GM23338 (cell line): Measurements from ENCODE around the gene OVOL3.

Source experiments
- CTCF ChIP-seq, 2 experiments: fragments of 200-600 bp in 1 of 2; sonication (generic) in 1 of 2; conservative IDR thresholded peaks; 2 replicates each; pipeline versions ENCODE4 v1.5.1 to v1.6.1; 2016 to 2017; ENCODE audit warnings: antibody characterized with exemption in 2 of 2, low read depth in 2 of 2, mild to moderate bottlenecking in 2 of 2, moderate library complexity in 1 of 2
- ETS1 ChIP-seq: IDR thresholded peaks from 2 replicates; pipeline ENCODE4 v1.6.1; 2016; ENCODE audit warnings: antibody characterized with exemption
- EZH2 ChIP-seq: fragments of 200-600 bp; sonication (generic); IDR thresholded peaks from one replicate; pipeline ENCODE4 v1.8.0; 2017; ENCODE audit warnings: antibody characterized with exemption, mild to moderate bottlenecking, low read depth; ENCODE audit not compliant: unreplicated experiment
- POLR2AphosphoS5 ChIP-seq: IDR thresholded peaks from 2 replicates; pipeline ENCODE4 v1.6.1; 2016; ENCODE audit warnings: antibody characterized with exemption, low read depth

DNA sequence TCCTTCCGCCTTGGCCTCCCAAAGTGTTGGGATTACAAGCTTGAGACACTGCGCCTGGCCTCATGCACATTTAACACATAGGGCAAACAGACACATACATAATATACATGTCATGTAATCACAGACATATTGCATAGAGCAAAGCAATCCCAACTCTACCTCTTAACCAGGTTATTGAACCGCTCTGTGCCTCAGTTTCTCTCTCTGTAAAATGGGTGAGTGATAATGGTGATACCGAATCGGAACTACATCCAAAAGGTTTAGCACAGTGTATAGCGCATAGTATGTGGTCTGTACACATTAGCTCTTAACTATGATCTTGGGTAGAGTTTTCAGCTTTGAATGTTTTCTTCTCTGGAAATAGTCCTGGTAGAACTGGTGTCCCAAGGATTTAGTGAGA, 33.7 kb downstream of the OVOL3 start:
- TF ChIP-seq POLR2AphosphoS5 (no peak), EZH2 (no peak), ETS1 (no peak), CTCF (conservative IDR thresholded peaks at IDR 0.05; ENCODE audit: low read depth in 2 of 2) (no peak)
